GM21723 (cell line): ENCODE measurements around the gene KHSRP.

Experiments
- ATAC-seq: cut with Tn5 transposase; IDR thresholded peaks from one replicate; pipeline ENCODE4 v1.9.1; 2021; ENCODE audit warnings: mild to moderate bottlenecking, moderate library complexity; ENCODE audit not compliant: unreplicated experiment

The KHSRP gene

GRCh38 chr19:6393983-6394412, 30.6 kb downstream of the KHSRP start:
- ATAC-seq = no peak

- peak; percentile 84 for ATAC-seq
Observed at GRCh38 chr19:6393074-6393982, 31.3 kb downstream of the KHSRP start, which contains the start of gene GTF2F1. Gene GTF2F1, minus strand, starts transcription at chr19:6393164. Its CDS starts 169 bp downstream, at chr19:6392995.

- peak; percentile 6 for ATAC-seq
Observed at GRCh38 chr19:6392221-6393073, 32.2 kb downstream of the KHSRP start.

- ATAC-seq = no peak
Observed at GRCh38 chr19:6387372-6387771, 37.2 kb downstream of the KHSRP start.

GRCh38 chr19:6384381-6384780, 40.2 kb downstream of the KHSRP start:
- ATAC-seq = no peak

- no peak for ATAC-seq
Observed at GRCh38 chr19:6383188-6383587, 41.4 kb downstream of the KHSRP start.

GRCh38 chr19:6381030-6381750, 43.4 kb downstream of the KHSRP start:
- no peak for ATAC-seq

GRCh38 chr19:6379744-6380143, 44.9 kb downstream of the KHSRP start:
- no peak for ATAC-seq

- ATAC-seq = no peak
Observed at GRCh38 chr19:6378486-6378885, 46.1 kb downstream of the KHSRP start.

GRCh38 chr19:6378041-6378440, 46.6 kb downstream of the KHSRP start:
- ATAC-seq = no peak

GRCh38 chr19:6376512-6377190, 48.0 kb downstream of the KHSRP start:
- no peak for ATAC-seq

- ATAC-seq = no peak
Observed at GRCh38 chr19:6375411-6376010, 49.1 kb downstream of the KHSRP start, which contains the start of gene PSPN. Gene PSPN, minus strand, starts transcription at chr19:6375933. Its CDS starts 84 bp downstream, at chr19:6375849.

GRCh38 chr19:6374711-6375410, 49.8 kb downstream of the KHSRP start:
- no peak for ATAC-seq

GRCh38 chr19:6374161-6374709, 50.4 kb downstream of the KHSRP start:
- ATAC-seq = no peak

- no peak for ATAC-seq
Observed at GRCh38 chr19:6373813-6374108, 50.9 kb downstream of the KHSRP start.

GRCh38 chr19:6373096-6373812, 51.4 kb downstream of the KHSRP start:
- ATAC-seq = peak; percentile 48

- ATAC-seq = peak; percentile 79
Observed at GRCh38 chr19:6372594-6373095, 52.0 kb downstream of the KHSRP start, which contains the start of gene ALKBH7. Gene ALKBH7, plus strand, starts transcription at chr19:6372794. Its CDS starts 27 bp downstream, at chr19:6372821.

- ATAC-seq = no peak
Observed at GRCh38 chr19:6364353-6364752, 60.3 kb downstream of the KHSRP start.
